ENCODE data around the gene MRPL4.

Gene MRPL4

DNA sequence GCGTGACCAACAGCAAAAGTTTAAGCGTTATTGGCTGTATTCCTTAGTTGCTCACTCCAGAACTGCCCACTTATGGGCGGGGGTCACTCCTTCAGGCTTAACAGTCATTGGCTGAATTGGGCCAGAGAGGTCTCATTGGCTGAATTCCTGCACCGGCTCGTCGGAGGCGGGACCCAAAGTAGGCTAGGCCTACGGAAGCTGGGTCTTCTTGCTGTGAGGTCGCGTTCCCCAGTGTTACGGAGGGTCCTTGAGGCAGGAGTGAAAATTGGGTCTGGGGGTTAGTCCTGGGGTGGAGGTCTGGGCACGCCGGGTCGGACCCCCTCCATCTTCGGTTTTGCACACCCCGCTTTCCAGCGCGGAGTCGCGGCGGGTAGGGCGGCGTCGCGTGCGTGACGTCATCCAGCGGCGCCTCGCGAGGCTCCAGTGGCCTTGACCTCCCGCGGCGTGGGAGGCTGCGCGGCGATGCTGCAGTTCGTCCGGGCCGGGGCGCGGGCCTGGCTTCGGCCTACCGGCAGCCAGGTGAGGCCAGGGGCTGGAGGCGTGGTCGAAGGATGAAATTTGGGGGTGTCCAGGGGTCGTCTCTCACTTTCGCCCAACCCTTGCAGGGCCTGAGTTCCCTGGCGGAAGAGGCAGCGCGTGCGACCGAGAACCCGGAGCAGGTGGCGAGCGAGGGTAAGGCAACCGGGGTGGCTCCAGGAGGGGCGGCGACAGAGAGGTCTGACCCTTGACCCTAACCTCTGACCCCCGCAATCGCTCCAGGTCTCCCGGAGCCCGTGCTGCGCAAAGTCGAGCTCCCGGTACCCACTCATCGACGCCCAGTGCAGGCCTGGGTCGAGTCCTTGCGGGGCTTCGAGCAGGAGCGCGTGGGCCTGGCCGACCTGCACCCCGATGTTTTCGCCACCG is at the start of gene MRPL4:
Gene MRPL4, plus strand, starts transcription at position 423 of the 903 bp plus-strand sequence. Its CDS starts 40 bp downstream, at position 463.
- peak; percentile 90 for DNase-seq

DNA sequence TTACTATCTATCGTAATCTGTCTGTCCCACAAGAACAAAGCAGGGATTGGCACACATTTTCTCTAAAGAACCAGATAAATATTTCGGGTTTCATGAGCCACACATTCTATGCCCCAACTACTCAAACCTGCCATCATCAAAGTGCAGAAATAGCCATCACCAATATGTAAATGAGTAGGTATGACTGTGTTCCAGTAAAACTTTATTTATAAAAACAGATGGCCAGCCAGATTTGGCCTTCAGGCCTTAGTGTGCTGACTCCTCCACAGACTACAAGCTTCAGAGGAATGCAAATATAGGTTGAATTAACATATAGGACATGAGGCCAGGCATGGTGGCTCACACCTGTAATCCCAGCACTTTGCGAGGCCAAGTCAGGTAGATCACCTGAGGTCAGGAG is 48.3 kb upstream of the MRPL4 start:
- DNase-seq = no peak

DNA sequence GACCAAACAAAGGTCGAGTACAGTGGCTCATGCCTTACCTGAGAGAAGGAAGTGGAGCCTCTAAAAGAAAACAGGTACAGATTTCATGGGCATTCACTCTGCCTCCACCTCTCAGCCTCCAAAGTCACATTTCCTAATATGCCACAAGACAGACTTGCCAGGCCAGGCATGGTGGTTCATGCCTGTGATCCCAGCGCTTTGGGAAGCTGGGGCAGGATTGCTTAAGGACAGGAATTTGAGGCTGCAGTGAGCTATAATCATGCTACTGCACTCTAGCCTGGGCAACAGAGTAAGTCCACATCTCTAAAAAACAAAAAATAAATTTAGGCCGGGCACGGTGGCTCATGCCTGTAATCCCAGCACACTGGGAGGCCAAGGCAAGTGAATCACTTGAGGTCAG is 46.4 kb upstream of the MRPL4 start:
- no peak for DNase-seq

DNA sequence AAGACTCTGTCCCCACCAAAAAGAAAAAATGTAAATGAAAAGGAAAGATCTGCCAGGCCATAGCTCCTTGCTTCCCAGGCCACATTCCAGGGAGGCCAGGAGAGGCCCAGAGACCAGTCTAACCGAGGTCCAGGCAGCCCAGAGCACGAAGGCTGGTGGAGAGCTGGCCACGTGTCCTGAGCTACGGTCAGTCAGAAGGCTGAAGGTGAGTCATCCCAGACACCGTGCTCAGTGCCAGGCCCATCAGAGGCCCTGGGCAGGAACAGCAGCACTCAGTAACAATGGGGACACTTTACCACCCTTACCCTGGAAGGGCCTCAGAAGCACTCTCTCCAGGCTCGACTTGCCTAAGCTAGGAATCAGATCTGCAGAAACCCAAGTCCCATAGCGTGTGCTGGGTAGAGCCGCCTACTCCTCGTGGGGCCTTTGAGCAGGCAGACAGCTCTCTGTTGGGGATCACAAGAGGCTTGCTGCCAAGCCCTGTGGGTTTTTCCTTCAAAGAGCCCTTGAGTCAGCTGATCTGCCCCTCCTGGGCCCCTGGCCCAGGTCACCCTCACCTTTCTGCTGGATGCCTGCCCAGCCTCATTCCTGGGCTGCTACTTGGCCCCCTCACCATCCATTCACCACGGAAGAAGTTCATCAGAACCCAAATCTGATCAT is 45.7 kb upstream of the MRPL4 start:
- DNase-seq = no peak

DNA sequence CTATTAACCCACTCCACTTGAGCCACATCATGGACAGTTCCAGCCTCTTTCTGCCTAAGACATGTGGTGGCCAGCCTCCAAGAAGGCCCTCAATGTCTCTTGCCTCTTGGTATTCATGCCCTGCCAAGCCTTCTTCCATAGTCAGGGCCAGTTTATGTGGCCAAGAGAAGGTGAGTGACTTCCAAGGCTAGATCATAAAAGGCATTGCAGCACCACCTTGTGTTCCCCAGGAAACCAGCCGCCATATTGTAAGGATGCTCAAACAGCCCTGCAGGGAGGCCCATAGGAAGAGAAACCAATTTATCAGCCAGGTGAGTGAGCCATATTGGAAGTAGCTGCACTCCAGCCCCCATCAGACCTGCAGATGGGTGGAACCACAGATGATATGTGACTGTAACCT is 45.0 kb upstream of the MRPL4 start:
- no peak for DNase-seq

DNA sequence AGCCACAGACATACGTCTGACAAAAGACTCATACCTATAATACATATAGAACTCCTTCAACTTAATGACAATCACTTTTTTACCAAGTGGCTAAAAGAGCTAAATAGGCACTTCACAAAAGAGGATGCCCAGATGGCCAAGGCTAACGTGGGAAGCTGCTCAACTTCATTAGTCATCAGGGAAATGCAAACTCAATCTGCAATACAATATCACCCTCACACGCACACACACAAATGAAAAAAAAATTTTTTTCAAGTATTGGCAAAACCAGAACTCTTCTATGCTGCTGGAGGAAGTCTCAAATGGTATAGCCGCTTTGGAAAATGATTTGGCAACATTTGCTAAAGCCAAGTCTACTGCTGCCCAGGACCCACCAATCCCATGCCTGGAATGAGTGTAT is 42.7 kb upstream of the MRPL4 start:
- DNase-seq = no peak

DNA sequence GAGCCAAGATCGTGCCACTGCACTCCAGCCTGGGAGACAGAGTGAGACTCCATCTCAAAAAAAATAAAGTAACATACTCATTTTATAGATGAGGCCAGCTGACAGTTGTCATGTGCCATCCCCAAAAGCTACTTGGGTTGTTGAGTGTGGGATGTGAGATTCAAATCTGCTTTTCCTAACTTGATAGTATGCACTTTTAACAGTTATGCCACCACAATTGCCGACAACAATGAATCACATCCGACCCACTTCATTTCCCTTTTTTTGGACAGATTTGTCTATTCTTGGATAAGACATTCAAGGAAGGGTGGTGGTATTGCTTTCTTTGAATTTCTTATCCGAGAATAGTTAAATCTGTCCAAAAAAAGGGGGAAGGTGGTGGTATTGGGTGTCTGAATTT is 41.0 kb upstream of the MRPL4 start:
- no peak for DNase-seq

DNA sequence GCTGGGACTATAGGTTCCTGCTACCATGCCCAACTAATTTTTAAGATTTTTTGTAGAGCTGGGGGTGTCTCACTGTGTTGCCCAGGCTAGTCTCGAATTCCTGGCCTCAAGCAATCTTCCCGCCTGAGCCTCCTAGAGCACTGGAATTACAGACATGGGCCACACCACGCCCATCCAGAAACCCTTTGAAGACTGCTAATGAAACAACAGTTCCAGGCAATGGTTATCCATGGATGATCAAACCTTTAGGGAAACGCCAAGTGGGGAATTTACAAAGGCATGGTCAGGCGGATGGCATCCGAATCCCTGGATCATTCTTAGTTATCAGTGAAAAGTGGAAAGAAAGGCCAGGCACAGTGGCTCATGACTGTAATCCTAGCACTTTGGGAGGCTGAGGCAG is 40.3 kb upstream of the MRPL4 start:
- no peak for DNase-seq

DNA sequence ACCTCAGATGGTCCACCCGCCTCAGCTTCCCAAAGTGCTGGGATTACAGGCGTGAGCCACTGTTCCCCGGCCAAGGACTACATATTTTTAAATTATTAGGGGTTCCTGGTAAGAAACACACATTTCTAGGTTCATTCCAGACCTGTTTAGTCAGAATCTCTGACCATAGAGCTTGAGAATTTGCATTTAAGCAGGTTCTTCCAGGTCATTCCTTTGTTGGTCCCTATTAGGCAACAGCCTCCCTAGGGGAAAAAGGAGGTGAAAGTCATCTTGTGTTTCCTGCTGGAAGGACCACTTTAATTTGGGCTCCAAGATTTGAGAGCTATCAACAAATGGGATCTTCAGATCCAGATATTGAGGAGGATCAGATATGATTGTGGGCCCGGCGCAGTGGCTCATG is 37.2 kb upstream of the MRPL4 start:
- DNase-seq = no peak

DNA sequence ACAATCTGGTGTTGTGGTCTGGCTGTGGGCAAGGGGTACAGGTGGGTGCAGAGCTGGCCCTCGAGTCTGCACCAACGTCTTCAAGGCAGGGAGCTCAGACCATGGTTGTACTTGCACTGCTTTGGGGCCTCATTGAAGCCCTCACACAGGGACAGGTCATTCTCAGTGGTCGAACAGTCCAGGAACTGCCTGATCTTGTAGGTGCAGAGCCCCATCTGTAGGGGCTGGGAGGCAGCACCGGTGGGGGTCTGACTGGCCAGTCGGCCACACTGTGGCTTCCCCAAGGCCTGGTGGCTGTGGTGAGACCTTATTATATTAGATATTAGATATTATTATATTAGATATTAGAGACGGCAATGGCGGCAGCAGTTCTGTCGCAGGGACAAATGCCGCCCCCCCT is 34.9 kb upstream of the MRPL4 start:
- no peak for DNase-seq

DNA sequence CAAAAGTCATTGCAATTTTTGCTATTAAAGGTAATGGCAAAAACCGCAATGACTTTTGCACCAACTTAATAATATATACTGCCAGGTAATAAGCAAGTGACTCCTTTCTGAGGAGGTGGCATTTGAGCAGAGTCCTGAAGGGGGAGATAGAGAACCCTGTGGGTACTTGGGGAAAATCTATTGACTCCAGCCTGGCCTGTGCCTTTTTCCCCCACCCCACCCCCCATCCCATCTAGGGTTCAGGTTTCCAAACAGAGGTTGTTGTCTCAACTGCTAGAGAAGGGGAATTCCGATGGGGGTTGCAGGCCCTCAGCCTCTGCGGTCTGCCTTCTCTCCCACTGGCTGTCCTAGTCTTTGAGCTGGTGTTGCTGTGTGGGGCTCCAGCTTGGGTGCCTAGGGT is 32.3 kb upstream of the MRPL4 start:
- DNase-seq = no peak

DNA sequence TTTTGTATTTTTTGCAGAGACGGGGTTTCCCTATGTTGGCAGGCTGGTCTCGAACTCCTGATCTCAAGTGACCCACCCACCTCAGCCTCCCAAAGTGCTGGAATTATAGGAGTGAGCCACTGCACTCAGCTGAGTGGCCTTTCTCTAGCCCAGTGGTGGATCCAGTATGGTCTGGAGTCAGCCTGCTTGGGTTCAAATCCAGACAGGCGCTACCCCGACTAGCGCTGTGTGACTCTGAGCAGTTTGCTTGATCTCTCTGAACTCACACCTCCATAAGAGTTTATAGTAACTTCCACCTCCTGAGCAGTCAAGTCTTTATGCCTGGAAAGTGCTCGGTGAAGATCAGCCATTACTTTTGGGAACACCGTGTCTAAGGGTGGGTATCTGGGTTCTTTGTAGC is 31.3 kb upstream of the MRPL4 start:
- DNase-seq = no peak

DNA sequence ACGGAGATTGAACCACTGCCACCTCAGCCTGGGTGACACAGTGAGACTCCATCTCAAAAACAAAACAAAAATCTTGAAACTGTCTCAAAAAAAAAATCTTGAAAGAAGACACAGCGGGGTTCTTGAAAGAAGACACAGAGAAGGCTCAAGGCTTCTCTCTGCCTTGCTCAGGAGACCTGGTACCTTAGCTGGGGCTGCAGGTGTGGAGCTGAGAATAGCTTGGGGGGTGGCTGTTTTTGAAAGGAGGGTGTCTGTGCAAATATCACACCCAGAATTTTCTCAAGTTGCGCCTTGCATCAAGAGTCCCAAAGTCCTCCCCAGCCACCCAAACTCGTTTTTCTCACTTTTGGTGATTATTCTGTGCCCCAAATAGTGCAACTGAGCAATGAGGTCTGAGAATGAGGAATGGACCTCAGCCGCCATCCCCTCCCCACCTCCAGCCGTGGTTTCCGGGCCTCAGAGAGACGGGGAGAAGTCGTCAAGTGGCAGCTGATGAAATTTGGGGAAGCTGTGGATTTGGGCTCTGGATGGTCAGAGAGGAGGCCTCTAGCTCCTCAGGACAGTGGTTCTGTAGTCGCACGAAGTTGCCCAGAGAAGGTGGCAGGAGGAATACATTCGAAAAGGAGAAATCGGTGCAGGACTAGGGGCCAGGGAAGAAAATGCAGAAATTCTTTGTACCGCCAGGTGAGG is 29.7 kb upstream of the MRPL4 start:
- DNase-seq = no peak

DNA sequence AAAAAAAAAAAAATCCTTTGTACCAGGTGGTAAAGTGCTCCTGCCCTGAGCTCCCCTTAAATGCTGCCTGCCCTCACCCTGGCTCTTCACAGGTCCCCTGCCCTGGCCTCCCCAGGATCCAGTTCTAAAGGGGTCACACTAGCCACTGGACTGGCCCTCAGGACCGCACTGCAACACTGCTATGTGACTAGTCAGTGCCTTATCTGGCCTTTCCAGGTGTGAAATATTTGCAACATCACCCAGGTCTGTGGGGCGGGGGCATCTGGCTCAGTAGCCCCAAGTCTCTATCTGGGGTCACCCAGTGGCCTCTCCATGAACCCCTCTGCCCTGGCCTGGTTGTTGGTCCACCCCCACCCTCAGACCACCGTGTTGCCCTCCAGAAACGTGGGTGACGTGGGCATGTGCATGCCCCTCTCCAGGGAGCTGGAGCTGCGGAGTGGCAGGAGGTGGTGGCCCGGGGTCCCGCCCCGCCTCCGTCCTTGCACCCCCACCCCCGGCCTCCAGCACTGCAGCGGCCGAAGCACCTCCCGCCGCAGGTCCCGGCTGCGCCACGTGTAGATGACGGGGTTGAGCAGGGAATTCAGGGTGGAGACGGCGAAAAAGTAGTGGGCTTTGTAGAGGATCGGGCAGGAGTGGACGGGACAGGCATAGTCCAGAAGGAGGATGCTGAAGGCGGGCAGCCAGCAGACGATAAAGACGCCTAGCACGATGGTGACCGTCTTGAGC is 28.4 kb upstream of the MRPL4 start:
- no peak for DNase-seq

DNA sequence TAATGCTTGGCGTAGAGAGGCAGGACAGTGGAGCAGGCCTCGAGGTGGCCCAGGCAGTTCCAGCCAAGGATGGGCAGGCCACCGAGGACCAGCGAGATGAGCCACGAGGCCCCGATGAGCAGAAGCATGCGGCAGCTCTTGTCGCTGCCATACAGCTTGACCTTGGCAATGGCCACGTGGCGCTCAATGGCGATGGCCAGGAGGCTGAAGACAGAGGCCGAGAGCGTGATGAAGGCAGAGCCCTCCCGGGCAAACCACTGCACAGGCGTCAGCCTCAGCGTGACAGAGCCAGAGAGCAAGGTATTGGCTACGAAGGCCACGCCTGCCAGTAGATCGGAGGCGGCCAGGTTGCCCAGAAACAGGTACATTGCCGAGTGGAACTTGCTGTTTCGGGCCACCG is 27.7 kb upstream of the MRPL4 start:
- no peak for DNase-seq

DNA sequence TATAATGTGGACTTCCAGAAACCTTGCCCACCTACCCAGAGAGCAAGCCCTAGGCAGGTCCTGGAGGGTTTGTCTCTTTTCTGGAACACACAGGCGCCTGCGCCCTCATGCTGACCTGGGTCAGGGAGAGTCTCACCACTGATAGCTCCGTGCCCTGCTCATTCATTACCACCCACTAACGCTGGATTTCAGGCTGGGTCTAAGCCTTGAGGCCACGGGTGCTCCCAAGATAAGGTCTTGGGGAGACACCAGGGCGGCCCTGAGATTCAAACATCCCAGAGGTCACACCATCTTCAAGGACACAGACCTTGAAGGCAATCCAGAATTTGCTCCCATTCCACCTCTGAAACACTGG is 26.0 kb upstream of the MRPL4 start:
- DNase-seq = no peak

DNA sequence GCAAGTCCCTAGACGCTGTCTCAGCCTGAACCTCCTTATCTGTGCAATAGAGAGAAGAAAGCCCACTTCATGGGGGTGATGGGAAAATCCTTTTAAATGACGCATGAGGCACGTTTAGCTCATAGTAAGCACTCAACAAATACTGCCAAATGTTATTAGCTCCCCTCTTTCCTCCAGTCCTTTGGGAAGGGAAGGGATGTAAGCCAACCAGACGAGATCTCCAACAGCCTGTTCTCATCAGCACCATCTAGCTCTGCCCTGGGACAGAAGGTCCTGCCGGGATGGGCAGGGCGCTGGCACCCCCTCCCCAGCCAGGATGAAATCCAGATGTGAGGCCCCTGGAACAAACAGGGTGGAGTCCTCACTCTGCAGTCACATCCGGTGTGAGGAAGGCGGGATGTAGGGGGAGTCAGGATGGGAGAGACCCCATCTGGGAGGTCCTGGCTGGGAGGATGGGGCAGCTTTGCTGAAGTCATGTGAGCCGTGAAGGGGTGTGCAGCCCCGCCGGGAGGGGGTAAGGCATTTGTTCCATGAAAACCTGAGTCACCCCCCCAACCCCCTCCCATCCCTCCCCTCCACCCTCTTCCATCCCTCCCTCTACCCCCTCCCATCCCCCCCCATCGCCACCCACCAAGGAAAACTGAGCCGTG is 25.5 kb upstream of the MRPL4 start:
- no peak for DNase-seq

DNA sequence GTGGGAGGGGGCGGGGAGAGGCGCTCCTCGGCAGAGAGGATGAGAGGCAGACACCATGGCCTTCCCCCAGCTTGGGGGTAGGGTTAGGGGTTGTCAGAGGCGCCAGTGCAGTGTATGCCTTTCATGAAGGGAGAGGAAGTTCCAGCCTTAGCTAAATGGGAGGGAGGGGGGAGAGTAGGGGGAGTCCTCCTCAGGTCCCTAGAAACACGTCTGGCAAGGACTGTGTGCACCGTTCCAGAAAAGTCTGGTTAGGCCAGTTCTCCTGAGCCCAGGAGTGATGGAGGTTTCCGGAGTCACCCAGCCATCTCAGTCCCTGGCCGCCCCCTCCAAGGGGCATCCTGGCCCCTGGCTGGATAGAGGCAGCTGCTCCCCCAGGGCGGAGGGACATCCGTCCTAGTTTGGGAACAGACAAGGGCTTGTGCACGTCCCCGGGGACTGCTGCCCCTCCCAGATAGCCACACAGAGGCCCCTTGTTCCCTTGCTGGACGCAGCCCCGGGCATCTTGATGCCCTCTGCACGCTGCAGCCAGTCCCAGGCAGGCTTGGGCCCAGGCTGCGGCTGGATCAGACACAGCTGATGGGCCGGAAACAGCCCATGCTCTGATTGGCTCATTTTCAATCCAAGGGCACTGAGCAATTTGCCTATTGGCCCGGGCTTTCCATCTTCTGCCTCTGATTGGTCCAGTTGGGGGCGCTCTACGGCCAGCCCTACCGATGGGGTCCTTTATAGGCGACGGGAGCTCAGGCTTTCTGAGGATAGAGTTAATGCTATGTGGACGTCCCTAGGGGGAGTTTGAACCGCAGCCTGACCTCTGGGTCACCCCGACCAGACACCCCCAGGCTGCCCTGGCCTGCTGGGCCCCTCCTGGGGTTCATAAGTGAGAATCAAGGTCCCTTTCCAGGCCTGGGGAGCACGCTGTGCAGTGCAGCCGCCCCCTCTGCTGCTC is 24.7 kb upstream of the MRPL4 start:
- DNase-seq = no peak

DNA sequence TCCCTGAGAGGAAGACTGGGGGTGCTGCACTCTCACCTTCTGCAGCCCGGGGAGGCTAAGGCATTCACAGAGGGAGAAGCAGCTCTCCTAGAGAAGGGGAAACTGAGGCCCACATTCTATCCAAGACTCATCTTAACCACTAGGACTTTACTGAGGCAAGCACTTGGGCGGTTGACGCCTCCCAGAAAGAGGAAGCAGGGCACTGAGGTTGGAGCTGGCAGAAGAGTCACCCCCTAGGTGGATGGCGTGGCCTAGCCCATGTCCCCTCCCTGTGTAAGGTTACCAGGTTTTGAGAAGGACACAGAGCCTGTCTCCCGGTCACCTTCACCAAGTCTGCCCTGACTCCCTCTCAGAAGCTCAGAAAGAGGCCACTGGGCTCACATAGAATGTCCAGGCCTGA is 23.6 kb upstream of the MRPL4 start:
- no peak for DNase-seq

DNA sequence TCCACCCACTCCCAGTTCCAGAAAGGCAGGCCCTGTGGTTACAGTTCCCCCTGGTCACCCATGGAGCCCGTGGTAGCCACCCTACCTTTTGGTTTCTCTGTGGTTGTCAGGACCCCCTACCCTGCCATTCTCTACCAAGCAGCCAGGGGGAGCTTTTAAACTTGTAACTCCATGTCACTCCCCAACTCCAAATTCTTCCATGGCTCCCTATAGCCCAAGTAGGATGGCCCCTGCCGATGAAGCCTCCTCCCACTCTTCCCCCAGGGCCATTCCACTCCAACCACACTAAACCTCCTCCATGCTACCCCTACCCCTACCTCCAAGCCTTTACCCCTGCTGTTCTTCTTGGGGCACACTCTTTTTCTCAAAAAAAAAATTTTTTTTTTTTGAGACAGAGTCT is 23.1 kb upstream of the MRPL4 start:
- no peak for DNase-seq

DNA sequence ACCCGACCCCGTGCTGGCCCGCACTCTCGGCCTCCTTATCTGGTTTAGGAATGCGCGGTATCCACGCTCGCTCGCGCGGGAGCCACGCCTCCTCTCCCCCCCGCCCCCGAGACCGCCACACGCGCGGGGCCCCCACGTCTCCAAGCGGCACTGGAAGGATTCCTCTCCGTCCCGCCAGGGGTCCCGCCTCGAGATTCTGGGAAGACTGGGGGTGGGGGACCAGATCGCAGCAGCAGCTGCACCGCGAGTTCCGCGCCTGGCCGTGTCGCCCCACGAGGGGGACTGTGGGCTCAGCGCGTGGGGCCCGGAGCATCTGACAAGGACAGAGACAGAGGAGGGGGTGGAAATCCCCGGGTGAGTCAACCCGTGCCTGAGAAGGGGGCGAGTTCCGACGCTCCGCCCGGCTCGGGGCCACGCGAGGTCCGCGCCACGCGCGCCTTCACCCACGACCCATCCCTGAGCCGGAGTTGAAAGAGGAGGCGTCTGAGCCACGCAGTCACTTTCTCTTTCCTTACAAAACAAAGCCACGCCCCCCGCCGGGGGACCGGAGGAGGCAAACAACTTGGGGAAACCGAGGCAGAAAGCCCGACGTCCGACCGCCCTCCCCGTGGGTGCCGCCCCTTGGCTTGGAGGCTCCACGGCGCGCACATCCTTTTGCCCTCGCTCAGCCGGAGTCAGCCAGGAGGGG is 21.7 kb upstream of the MRPL4 start:
- DNase-seq = peak; percentile 58
